NCI-H2227 (cell line): ENCODE results near the gene TXK.

ENCODE experiments used
- DNase-seq: peaks from one replicate; lab custom pipeline; 2025; ENCODE audit not compliant: unreplicated experiment; lab: John Stamatoyannopoulos, UW

The TXK gene

DNA sequence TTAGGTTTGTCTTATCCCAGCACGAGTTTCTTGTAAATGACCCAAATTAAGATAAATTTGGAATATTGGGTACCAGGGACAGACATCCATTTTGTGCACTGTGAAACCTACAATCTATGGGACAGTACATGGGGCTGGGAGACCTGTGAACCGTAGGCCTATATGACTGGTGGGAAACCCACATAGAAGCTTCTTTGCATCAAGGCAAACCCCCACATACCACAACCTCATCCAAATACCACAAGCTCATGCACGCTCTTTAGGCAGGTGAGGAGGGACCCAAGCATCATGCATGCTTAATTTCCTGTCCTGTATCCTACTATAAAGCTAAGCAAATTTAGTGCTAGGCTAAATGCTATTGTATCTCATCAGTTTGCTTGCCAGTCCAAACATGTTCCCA lies 69.7 kb downstream of the TXK start:
- no peak for DNase-seq

DNA sequence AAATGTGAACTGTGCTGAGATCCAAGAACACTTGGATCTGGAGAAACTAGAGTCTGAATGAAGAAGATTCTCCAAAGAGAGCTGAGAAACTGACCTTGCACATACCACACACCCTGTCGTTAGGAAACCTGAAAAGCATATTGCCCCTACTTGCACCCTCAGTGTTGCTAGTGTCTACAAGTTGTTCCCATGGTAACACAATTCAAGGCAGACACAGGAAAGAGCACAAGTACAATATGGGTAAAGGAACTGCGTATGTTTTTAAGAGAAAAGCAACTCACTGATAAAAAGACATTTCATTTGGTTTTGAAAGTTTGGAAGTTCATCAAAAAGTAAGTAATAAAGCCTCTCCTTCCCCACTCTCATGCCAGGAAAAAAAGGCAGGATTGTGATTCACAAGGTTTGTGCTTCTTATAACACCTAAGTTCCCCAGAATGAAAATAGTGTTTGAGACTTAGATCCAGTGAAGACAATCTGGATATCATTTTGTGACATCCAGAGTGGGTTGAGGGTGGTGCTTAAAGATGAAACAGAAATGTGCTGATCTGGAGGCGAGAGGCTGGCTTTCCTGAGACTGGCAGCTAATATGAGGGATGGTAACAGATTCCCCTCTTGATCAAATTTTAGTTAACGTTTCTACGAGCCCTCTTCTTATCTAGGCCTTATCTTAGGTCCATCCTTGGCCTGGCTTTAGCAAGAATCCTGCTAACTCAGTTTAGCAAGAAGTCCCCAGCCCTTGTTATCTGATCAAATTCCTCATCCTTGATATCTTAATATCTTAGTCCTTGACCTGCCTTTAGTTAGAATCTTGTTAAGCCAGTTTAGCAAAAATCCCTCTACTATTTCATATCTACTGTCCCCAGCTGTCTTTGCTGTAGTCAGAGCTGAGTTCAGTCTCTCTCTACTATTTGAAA lies 75.2 kb downstream of the TXK start:
- DNase-seq, result no peak

DNA sequence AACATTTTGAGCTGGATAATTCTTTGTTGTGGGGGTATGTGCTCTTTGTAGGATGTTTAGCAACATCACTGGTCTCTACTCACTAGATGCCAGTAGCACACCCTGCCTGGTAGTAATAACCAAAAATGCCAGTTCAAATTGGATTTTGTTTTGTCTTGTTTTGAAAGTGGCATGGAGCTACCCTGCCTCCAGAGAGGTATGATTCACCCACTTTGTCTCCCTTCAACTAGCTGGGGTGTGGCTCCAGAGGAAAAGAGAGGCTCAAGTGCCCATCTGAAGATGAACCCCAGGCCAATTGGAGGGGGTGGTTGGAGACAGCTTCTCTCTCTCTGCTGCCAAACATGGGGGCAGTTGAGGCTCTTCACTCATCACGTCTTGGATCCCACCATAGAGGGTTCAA lies 83.0 kb downstream of the TXK start:
- no peak for DNase-seq

DNA sequence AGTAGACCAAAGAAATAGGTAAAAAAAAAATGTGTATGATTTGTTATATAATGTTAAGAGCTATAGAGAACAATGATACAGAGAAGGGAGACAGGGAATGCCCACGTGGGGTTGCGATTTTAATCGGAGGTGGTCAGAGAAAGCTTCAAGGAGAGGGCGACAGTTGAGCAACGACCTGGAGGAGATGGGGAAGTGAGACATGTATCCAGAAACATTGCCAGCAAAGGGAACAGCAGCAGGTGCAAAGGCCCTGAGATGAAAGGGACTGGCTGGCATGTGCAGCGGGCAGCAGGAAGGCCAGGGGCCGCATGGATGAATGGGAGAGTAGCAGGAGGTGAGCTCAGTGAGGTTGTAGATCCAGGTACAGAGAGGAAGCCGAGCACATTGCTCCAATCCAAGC lies 84.6 kb downstream of the TXK start:
- DNase-seq, result no peak

DNA sequence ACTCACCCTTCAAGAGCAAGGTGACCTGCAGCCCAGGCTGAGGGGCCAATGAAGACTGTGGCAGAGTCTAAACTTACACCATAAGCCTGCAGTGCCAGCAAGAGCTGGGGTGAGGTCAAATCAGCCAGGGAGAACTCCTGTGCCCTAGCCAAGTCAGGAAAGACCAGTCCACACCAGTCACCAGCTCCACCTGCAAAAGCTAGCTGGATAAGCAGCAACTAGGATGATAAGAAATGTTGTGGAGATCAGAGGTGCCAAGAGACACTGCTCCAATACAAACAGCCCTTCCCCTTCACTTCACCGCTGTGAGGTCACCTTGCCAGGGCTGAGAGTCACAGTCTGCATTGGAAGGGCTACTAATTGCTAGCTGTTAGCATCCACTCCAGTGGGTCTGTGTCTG lies 86.2 kb downstream of the TXK start:
- no peak for DNase-seq

DNA sequence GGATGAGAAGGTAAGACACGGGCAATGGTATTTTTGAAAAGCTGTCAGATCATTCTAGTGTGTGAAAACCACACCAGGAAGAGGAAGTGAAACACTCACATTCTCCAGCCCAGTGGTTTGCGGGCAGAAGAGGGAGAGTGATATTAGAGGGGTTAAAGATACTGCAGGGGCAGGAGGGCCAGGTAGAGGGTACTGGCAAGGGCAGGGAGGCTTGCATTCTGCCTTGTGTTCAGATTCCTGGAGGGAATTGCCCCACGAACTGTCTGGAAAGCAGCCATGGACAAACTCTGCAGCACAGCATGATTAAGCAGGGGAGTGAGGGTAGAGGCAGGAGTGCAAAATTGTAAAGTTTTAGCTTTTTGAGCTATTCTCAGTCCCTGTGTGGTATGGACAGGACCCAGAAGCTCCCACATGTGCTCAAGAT lies 86.6 kb downstream of the TXK start:
- no peak for DNase-seq

DNA sequence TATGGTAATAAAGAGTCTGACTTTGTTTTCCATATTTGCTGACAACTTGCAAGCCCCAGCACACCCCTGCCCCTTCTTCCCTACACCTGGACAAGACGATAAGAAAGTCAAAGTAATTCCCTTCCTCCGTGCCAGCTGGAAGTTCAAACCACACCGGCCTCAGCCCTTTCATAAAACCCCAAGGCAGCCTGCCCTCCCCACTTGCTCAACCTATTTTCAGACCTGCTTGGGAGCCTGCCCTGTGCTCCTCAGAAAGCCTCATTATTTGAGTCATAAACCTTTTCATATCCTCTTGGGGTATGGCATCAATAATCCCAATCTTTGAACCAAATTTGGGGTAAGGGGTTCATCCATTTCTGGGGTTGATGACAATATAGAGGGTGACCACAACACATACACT lies 88.0 kb downstream of the TXK start:
- no peak for DNase-seq

DNA sequence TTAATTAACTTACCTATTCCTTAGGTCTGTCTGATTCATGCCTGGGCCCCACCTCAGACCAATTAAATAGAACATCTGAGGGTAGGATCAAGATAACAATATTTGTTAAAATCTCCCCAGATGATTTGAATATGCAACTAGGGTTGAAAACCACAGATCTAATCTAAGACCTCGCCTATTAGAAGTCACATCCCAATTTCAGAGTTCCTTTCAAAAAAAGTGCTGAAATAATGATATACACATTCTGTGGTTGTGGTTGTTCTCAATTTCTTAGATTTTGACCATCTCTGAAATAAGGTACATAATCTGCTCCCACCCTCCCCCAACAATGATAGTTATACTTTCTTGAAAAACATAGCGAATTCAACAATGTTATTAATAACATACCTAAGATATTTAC lies 89.8 kb downstream of the TXK start:
- no peak for DNase-seq

DNA sequence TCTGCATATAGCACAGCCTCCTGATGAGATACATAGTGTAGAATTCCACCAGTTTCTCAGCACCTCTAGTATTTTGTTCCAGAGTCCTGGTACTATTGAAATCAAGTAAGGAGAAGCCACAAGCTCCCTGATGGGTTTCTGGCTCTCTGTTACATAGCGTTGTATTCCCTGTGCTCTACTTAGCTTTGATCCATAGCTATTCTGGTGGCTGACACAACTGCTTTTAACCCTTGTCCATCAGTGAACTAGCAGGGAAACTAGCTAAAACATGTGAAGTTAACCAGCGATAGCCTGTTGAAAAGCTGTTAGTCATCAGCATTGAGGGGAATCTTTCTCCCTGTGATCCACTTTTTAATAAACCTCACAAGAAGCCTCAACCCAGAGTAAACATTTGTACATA lies 90.5 kb downstream of the TXK start:
- DNase-seq, result no peak

DNA sequence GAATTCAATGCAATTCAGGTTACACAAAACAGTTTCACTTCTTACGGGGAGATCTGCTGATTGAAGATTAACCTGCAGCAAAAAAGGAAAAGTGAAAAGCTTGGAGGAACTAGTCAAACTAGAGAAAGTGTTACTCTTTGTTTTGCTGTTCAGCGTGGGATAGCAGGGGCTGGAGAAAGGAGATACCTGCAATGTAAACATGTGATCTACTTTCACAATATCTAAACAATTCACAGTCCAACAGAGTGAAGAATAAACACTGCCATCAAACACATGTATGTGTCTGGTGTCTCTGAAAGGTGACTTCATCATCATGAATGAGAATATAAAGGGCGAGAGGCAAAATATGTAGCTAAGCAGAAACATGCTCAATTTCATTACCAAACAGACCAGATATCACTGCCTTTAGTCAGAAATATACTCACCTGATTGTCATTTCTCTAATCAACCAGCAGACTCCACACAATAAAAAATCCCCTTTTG lies 91.0 kb downstream of the TXK start:
- DNase-seq, result no peak

DNA sequence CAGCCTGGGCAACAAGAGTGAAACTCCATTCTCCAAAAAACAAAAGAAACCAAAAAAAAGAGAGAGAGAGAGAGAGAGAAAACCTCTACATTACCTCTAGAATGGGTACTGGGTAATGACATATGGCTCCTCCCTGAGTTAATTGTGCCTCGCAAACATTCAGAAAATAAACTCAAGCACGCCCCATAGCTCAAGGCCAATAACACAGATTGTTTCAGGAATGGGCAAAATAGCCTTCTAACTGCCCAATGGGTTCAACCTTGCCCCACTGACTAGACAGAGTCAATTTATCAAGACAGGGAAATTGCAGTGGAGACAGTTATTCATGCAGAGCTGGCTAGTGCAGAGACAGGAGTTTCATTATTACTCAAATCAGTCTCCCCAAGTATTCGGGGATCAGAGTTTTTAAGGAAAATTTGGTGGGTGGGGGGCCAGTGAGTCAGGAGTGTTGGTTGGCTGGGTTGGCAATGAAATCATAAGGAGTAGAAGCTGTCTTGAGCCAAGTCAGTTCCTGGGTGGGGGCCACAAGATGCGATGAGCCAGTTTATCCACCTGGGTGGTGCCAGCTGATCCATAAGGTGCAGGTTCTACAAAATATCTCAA lies 92.4 kb downstream of the TXK start:
- no peak for DNase-seq

DNA sequence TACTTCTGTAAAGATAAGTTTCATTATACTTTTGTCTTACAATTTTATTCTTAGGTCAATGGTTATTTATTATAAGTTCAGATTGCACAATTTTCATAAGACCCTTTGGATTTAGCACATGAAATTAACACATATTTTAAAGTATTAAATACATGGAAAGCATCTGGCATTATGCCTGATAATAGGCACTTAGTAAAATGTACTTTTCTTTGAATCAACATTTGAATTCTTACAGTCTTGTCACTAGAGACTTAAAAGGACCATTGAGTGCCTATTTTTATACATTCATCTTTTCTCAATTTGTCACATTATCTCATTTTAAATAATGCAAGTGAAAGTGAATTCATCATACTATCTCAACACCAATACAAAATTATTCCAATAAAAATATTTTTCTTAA lies 94.5 kb downstream of the TXK start:
- no peak for DNase-seq

DNA sequence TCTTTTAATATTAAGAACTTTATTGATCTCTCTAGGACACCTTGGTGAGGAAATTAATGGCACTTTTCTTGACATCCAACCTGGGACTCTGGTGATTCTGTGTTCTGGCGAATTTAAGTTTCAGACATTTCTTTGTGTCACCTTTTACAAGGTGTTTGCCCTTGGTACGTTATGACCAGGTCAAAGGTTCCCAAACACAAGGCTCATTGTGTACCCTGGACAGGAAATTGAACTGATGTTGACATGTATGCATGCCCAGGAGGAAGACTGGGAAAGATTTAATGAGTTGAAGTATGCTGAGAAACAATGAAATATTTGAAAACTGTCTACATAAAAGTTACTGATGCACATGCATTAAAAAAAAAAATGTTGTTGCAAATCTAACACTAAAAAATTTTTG lies 95.4 kb downstream of the TXK start:
- DNase-seq, result no peak

DNA sequence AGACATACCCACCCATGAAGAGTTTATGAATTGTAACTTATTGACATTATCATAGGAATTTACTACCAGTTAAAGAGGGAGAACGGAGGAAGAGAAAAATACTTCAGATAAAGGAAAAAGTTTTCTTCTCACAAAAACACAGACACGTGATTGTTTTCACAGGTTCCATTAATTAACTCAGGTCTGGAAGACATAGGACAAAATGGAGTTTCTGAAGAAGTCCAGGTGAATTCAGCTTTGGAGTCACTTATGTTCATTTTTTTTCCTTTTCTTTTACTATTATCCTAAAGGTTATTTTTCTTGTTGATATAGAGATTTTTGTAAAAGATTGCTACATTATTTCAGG lies 97.0 kb downstream of the TXK start:
- DNase-seq, result no peak

DNA sequence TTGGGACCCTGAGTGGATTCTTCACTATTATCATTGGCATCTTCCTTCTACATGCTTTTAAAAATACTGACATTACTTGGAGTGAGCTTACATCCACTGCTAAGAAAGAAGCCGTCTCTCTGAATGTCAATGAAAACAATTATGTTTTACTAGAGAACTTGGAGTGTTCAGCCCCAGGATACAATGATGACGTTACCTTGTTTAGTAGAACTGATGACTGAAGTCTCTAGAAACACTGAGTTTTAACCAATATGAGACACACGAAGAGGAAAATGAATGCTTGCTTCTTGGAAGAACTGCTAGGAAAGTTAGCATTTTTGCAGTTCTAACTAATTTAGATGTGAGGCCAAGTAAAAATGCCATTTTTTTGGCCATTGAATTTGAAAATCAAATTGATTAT lies 98.1 kb downstream of the TXK start:
- no peak for DNase-seq

DNA sequence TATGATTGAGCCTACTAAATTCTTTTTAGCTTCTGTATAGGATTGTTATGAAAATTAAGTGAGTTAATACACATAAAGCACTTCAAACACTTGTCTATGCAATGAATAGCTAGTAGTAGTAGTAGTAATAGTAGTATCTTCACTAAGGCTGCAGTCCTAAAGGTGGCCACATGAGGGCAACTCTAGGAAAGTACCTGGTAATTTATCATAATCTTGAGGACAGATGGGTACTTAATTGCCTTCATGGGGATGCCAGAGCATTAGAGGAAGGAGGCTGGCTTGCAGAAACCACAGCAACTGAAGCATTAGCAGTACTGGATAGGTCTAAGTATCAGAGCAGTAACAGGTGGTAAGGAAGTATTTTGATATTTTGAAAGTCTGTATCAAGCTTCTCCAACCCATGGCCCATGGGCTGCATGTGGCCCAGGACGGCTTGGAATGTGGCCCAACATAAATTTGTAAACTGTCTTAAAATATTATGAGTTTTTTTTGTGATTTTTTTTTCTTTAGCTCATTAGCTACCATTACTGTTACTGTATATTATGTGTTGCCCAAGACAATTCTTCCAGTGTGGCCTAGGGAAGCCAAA lies 100.1 kb downstream of the TXK start:
- peak; percentile 23 for DNase-seq

DNA sequence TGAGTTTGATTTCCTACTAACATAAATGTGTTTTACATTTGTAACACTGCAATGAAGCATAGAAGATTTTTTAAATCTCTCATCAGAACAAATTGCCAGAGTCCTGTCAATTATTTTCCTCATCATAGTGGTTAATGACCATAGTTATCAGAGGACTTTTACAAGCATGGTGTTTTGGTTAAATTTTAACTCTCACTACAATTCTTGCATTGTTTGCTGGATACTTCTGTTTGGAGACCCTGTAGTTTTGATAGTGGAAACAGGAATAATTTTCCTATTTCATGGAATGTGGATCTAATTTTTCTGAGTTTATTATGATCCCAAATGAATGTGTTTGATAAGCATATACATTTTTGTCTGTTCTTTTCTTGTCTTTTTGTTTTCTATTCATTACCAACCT lies 100.6 kb downstream of the TXK start:
- DNase-seq, result no peak

DNA sequence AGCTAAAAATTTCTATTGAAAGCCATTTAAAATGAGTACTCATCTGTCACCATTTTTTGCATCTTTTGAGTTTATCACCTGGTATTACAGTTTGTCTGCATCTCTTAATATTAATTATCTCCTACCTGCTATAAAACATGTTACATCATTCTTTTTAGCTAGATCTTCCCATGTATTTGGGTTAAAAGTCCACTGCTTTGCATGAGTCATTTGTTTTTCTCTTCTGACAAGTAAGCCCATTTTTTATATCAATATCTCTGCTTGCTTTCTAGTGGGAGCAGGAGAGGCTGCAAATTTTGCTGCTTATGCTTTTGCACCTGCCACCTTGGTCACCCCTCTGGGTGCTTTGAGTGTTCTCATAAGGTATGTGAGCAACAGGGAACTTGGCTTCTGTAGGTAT lies 101.3 kb downstream of the TXK start:
- DNase-seq, result no peak

DNA sequence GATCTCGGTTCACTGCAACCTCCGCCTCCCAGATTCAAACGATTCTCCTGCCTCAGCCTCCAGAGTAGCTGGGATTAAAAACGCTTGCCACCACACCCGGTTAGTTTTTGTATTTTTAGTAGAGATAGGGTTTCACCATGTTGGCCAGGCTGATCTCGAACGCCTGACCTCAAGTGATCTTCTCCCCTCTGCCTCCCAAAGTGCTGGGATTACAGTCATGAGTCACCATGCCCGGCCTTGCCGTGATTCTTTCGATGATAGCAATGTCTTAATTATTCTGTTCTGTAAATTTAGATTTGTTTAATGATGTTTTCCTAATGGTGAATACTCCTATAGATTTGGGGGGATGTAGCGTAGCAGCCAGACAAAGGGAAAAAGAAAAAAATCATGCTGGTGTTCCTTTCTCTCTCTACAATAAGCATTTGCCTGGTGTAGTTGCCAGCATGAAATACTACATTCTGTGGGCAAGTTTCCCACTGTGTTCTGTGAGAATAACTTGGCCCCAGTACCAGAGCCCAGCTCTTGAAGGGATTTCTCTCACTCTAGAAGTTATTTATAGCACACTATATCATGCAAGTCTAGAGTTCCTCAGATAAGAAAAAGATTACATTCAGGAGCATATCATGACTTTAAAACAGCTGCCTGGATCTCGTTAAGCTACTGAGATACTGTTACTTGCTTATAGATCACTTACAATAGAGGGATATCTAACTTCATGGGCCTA lies 102.1 kb downstream of the TXK start:
- DNase-seq, result no peak

DNA sequence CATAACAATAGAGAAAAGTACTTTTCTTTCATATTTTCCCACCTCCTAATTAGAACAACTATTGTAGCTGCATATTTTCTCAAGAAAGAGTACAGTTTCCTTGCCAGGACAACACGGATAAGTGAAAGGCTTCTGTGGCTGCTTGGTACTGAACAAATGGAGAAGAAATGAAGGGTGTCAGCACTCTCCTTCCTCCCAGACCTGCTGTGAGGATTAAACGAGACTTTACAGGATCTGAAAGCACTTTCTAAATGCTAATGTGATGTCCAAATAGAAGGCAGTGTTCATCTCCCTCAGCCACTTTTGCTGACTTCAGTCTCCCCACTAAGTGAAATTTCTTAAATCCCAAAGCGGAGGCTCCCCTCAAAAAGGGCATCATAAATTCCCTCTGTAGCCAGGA lies 103.6 kb downstream of the TXK start:
- DNase-seq, result no peak

DNA sequence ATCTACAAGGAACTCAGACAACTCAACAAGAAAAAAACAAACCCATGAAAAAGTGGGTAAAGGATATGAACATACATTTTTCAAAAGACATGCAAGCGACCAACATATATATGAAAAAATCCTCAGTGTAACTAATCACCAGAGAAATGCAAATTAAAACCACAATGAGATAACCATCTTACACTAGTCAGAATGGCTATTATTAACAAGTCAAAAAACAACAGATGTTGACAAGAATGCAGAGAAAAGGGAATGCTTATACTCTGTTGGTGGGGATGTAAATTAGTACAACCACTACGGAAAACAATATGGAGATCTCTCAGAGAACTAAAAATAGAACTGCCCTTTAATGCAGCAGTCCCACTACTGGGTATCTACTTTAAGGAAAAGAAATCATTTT lies 105.4 kb downstream of the TXK start:
- no peak for DNase-seq

DNA sequence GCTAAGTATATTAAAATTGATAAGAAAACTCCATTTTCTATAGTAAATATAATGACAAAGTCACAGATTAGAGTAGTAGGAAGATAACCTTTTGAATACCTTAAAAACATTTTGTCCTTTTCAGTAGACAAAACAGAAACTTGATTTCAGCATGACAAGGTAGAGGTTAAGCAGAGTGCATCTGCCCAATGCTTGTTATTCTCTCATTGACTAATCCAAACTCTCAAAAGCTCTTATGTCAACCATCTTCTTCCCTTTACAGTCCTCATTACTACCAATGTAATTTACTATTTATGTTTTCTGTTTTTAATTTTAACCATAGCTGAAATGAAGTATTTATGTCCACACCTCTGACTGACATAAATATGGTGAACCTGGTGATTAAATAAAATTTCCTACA lies 106.4 kb downstream of the TXK start:
- DNase-seq, result no peak
